Measurements from ENCODE around the gene C9.

- TF ChIP-seq, protein P1, sequence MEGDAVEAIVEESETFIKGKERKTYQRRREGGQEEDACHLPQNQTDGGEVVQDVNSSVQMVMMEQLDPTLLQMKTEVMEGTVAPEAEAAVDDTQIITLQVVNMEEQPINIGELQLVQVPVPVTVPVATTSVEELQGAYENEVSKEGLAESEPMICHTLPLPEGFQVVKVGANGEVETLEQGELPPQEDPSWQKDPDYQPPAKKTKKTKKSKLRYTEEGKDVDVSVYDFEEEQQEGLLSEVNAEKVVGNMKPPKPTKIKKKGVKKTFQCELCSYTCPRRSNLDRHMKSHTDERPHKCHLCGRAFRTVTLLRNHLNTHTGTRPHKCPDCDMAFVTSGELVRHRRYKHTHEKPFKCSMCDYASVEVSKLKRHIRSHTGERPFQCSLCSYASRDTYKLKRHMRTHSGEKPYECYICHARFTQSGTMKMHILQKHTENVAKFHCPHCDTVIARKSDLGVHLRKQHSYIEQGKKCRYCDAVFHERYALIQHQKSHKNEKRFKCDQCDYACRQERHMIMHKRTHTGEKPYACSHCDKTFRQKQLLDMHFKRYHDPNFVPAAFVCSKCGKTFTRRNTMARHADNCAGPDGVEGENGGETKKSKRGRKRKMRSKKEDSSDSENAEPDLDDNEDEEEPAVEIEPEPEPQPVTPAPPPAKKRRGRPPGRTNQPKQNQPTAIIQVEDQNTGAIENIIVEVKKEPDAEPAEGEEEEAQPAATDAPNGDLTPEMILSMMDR (IDR thresholded peaks at IDR 0.05) = no peak
- TF ChIP-seq POLR2A (IDR thresholded peaks at IDR 0.05) = no peak
Measured at GRCh38 chr5:39270225-39270848, 94.0 kb downstream of the C9 start.
